ENCODE data around the gene MAP4K4.
"Not testable (repeated sequence)": the region's sequence is repeated elsewhere in the genome, so short reads cannot be mapped to it uniquely, and the experiment has no call there.

Gene MAP4K4

GRCh38 chr2:101899871-101900270, 202.4 kb downstream of the MAP4K4 start:
- no peak for DNase-seq (ENCODE audit: low read depth in 1 of 2, low spot score in 1 of 2)

GRCh38 chr2:101900375-101900774, 202.9 kb downstream of the MAP4K4 start:
- DNase-seq (ENCODE audit: low read depth in 1 of 2, low spot score in 1 of 2) = peak; percentile 8 to 37

DNA sequence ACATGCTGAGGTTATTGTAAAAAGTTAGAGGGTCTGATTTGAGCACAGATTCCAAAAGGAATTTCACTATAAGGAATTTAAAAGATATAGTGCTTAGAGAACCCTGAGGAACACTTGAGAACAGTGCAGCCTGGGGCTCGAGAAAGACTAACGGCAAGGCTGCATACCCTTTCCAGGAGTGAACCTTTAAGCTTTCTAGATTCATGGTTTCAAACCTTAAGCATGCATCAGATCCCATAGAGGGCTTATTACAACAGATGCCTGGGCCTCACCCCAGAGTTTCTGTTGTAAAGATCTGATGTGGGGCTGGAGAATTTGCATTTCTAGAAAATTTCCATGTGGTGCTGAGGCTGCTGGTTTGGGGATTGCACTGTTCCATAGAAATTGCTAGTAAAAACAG, 203.7 kb downstream of the MAP4K4 start:
- no peak for DNase-seq (ENCODE audit: low read depth in 1 of 2, low spot score in 1 of 2)

- no peak for DNase-seq (ENCODE audit: low read depth in 1 of 2, low spot score in 1 of 2)
Measured at GRCh38 chr2:101902169-101902568, 204.7 kb downstream of the MAP4K4 start.

DNA sequence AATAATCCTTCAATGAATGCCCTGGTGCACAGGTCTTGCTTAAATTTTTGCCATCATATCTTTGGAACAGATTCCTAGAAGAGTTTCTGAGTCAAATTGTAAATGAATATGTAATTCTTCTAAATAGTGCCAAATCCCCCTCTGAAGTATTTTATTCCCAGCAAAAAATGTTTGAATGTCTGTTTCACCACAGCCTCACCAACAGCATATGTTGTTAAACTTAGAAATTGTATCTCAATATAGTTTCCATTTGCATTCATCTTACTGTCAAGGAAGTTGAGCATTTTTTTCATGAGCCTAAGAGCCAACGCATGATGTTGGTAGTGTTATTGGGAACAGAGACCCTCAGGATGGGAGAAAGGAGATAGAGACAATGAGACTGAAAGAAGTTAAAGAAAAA, 207.4 kb downstream of the MAP4K4 start:
- DNase-seq (ENCODE audit: low read depth in 1 of 2, low spot score in 1 of 2) = no peak

- DNase-seq (ENCODE audit: low read depth in 1 of 2, low spot score in 1 of 2) = no peak
Measured at GRCh38 chr2:101905746-101906336, 208.3 kb downstream of the MAP4K4 start.

GRCh38 chr2:101909760-101910159, 212.3 kb downstream of the MAP4K4 start:
- DNase-seq (ENCODE audit: low read depth in 1 of 2, low spot score in 1 of 2) = no peak

DNA sequence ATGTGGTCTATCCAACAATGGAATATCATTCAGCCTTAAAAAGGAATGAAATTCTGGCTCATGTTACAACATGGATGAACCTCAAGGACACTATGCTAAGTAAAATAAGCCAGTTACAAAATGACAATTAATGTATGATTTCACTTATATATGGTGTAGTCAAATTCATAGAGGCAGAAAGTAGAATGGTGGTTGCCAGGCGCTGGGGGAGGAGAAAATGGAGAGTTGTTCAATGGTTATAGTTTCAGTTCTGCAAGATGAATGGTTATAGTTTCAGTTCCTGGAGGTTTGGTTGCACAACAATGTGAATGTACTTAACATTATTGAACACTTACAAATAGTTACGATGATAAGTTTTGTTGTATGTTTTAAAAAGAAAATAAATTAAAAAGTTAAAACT, 215.0 kb downstream of the MAP4K4 start:
- no peak for DNase-seq (ENCODE audit: low read depth in 1 of 2, low spot score in 1 of 2)

- no peak for DNase-seq (ENCODE audit: low read depth in 1 of 2, low spot score in 1 of 2)
Measured at GRCh38 chr2:101921319-101921952, 223.9 kb downstream of the MAP4K4 start.

DNA sequence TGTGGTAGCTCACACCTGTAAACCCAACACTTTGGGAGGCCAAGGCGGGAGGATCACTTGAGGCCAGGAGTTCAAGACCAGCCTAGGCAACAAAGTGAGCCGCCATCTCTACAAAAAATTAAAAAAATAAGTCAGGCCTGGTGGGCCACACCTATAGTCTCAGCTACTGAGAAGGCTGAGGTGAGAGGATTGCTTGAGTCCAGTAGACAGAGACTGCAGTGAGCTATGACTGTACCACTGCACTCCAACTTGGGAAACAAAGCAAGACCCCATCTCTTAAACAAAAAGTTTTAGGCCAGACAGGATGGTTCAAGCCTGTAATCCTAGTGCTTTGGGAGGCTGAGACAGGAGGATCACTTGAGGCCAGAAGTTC, 224.4 kb downstream of the MAP4K4 start:
- no peak for DNase-seq (ENCODE audit: low read depth in 1 of 2, low spot score in 1 of 2)

DNA sequence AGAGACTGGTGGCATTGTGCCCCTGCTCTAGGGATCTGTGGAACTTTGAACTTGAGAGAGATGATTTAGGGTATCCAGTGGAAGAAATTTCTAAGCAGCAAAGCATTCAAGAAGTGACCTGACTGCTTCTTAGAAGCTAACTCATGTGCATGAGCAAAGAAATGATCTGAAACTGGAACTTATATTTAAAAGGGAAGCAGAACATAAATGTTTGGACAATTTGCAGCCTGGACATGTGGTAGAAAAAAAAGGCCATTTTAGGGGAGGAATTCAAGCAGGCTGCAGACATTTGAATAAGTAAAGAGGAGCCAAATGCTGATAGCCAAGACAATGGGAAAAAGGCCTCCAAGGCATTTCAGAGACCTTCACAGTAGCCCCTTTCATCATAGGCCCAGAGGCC, 226.8 kb downstream of the MAP4K4 start:
- not testable (repeated sequence) for DNase-seq (ENCODE audit: low read depth in 1 of 2, low spot score in 1 of 2)

- DNase-seq (ENCODE audit: low read depth in 1 of 2, low spot score in 1 of 2) = no peak
Measured at GRCh38 chr2:101930019-101930418, 232.5 kb downstream of the MAP4K4 start.

GRCh38 chr2:101930847-101931246, 233.3 kb downstream of the MAP4K4 start:
- no peak for DNase-seq (ENCODE audit: low read depth in 1 of 2, low spot score in 1 of 2)

- DNase-seq (ENCODE audit: low read depth in 1 of 2, low spot score in 1 of 2) = no peak
Measured at GRCh38 chr2:101931402-101931801, 233.9 kb downstream of the MAP4K4 start.

DNA sequence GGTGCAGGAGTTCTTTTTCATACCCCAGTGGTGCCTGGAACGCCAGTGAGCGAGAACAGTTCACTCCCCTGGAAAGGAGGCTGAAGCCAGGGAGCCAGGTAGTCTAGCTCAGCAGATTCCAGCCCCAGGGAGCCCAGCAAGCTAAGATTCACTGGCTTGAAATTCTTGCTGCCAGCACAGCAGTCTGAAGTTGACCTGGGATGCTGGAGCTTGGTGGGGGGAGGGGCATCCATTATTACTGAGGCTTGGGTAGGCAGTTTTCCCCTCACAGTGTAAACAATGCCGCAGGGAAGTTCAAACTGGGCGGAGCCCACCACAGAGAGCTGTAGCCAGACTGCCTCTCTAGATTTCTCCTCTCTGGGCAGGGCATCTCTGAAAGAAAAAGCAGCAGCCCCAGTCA, 238.3 kb downstream of the MAP4K4 start:
- not testable (repeated sequence) for DNase-seq (ENCODE audit: low read depth in 1 of 2, low spot score in 1 of 2)

- DNase-seq (ENCODE audit: low read depth in 1 of 2, low spot score in 1 of 2) = no peak
Measured at GRCh38 chr2:101942851-101943250, 245.3 kb downstream of the MAP4K4 start.

Measured in activated CD4-positive, alpha-beta T cell treated with anti-CD3 and anti-CD28 coated beads, Interleukin-2, amount 50 U/mL, for 24 hours (primary cell).